Activated CD4-positive, alpha-beta memory T cell treated with anti-CD3 and anti-CD28 coated beads, Interleukin-2, amount 10 ng/mL, durations not matched to agents 7 days and 5 days (primary cell): ENCODE data around the gene TICAM2. TPM values are rescaled to one million over a fixed set of nuclear protein-coding genes. Genes with fewer than 3 reads are reported as not detected.
A peak's percentile ranks its signal among the peaks of the same experiment; 100 is the strongest.

Source experiments
- CTCF ChIA-PET: fragments of 350-600 bp; sonication (Branson Sonifier 250); formaldehyde crosslinking; loops from one replicate; lab custom pipeline; 2021; ENCODE audit warnings: antibody characterized with exemption, inconsistent platforms; lab: Charles Lee
- POLR2A ChIA-PET: fragments of 350-600 bp; sonication (Branson Sonifier 250); formaldehyde crosslinking; loops from one replicate; lab custom pipeline; 2021; ENCODE audit warnings: antibody characterized with exemption; lab: Charles Lee
- DNase-seq: peaks from one replicate; pipeline ENCODE4 v3.0.0-alpha.2; 2020
- H3K27ac Mint-ChIP-seq: one replicate; pipeline ENCODE4 v1.8.0; 2021; ENCODE audit warnings: mild to moderate bottlenecking, mixed read lengths
- H3K27me3 Mint-ChIP-seq: one replicate; pipeline ENCODE4 v1.8.0; 2021; ENCODE audit warnings: mixed read lengths
- H3K36me3 Mint-ChIP-seq: one replicate; pipeline ENCODE4 v1.8.0; 2021; ENCODE audit warnings: low read depth, mixed read lengths
- H3K4me1 Mint-ChIP-seq: one replicate; pipeline ENCODE4 v1.8.0; 2021; ENCODE audit warnings: mixed read lengths
- H3K4me3 Mint-ChIP-seq: one replicate; pipeline ENCODE4 v1.8.0; 2021; ENCODE audit warnings: mild to moderate bottlenecking, mixed read lengths
- H3K9me3 Mint-ChIP-seq: one replicate; pipeline ENCODE4 v1.8.0; 2021; ENCODE audit warnings: mixed read lengths
- total RNA-seq, 2 experiments: library from RNA; stranded (reverse); gene quantifications; one replicate each; pipeline ENCODE4 v1.2.3, GENCODE V29; 2021

The TICAM2 gene
- total RNA-seq, 2 experiments from 2014 or later, result 1.8 to 2.5 TPM

- ChIA-PET POLR2A (no interaction called here), CTCF (no interaction called here)
- no peaks in the 10 kb centered on the region for H3K9me3 Mint-ChIP-seq
- no peaks in the 10 kb centered on the region for H3K36me3 Mint-ChIP-seq
- no peak overlapping the region for H3K27ac Mint-ChIP-seq
- no peaks in the 10 kb centered on the region for H3K4me1 Mint-ChIP-seq
- DNase-seq, result no peak
- H3K4me3 Mint-ChIP-seq, result no peak overlapping the region
- peaks cover 6% of the 10 kb centered on the region for H3K27me3 Mint-ChIP-seq
Observed at GRCh38 chr5:115557667-115558387, 44.5 kb downstream of the TICAM2 start.

- no peaks in the 10 kb centered on the region for H3K36me3 Mint-ChIP-seq
- H3K27ac Mint-ChIP-seq, result no peak overlapping the region
- no peak for DNase-seq
- H3K27me3 Mint-ChIP-seq, result peaks cover 6% of the 10 kb centered on the region
- no peak overlapping the region for H3K4me3 Mint-ChIP-seq
- peaks cover 5% of the 10 kb centered on the region for H3K4me1 Mint-ChIP-seq
- no peaks in the 10 kb centered on the region for H3K9me3 Mint-ChIP-seq
- CTCF ChIA-PET, result no interaction called here
- POLR2A ChIA-PET, result interaction anchor here (2.1 kb wide), 1 partner anchor 12 kb away, joined by 9 read pairs; the partner anchor contains the start of gene FEM1C
Observed at GRCh38 chr5:115556276-115556675, 46.0 kb downstream of the TICAM2 start.

- CTCF ChIA-PET, result no interaction called here
- no peaks in the 10 kb centered on the region for H3K36me3 Mint-ChIP-seq
- DNase-seq, result no peak
- H3K9me3 Mint-ChIP-seq, result no peaks in the 10 kb centered on the region
- H3K4me1 Mint-ChIP-seq, result peaks cover 6% of the 10 kb centered on the region
- POLR2A ChIA-PET, result interaction anchor here (2.1 kb wide), 1 partner anchor 11 kb away, joined by 9 read pairs; the partner anchor contains the start of gene FEM1C
- H3K4me3 Mint-ChIP-seq, result no peak overlapping the region
- peaks cover 5% of the 10 kb centered on the region for H3K27me3 Mint-ChIP-seq
- no peak overlapping the region for H3K27ac Mint-ChIP-seq
Observed at GRCh38 chr5:115555084-115555633, 47.1 kb downstream of the TICAM2 start.

DNA sequence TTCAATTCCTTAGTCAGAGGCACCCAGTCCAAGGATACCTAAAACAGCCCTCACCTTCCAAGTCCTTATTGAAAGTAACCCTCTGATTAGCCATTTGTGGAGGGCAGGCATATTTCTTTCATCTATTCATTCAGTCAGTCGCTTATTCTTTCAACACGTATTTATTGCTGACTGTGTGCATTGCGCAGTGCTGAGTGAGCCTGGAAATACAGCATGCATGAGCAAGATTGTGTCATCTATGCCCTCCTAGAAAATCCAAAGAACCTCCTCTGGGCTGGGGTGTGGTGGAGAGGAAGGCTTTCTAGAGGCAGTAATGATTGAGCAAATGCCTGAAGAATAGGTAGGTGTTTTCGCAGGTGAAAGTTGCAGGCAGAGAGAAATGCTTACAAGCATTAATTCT is 49.2 kb downstream of the TICAM2 start:
- Mint-ChIP-seq H3K9me3 (no peaks in the 10 kb centered on the region), H3K4me3 (no peak overlapping the region), H3K36me3 (no peaks in the 10 kb centered on the region), H3K4me1 (peaks cover 10% of the 10 kb centered on the region), H3K27ac (no peak overlapping the region), H3K27me3 (peaks cover 2% of the 10 kb centered on the region)
- DNase-seq, result no peak
- ChIA-PET POLR2A (interaction anchor here (1.1 kb wide), 1 partner anchor 9 kb away, joined by 3 read pairs; the partner anchor contains the start of gene FEM1C), CTCF (no interaction called here)

GRCh38 chr5:115551415-115551814 is 50.9 kb downstream of the TICAM2 start:
- POLR2A ChIA-PET, result interaction anchor here (1.0 kb wide), 1 partner anchor 15 kb away, joined by 3 read pairs; no protein-coding TSS in a partner anchor
- DNase-seq, result no peak

DNA sequence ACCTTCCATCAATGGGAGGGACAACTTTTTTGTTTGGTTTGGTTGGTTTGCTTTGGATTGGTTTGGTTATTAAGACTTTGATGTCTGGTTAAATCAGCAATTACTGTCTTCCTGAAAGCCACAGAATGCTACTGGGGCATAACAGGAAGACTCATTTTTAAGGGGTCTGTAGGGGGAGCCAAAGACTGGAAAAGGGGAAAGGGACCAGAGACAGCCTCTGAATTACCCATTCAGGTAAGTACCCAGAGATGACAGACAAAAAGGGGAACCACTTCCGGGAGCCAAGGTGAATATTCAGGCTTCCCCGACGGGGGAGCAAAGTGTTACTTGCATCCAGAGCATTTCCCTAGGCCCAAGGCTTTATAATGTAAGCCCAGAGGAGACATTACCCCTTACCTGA is 53.1 kb downstream of the TICAM2 start:
- POLR2A ChIA-PET, result no interaction called here
- Mint-ChIP-seq H3K4me3 (no peak overlapping the region), H3K4me1 (peaks cover 17% of the 10 kb centered on the region), H3K27ac (no peak overlapping the region), H3K36me3 (peaks cover 12% of the 10 kb centered on the region), H3K27me3 (peaks cover 2% of the 10 kb centered on the region), H3K9me3 (peaks cover 6% of the 10 kb centered on the region)
- no peak for DNase-seq
- CTCF ChIA-PET, result no interaction called here

More at GRCh38 chr5:115551415-115551814, 50.9 kb downstream of the TICAM2 start:
- Mint-ChIP-seq H3K9me3 (peaks cover 2% of the 10 kb centered on the region), H3K27me3 (peaks cover 2% of the 10 kb centered on the region), H3K27ac (no peak overlapping the region), H3K4me1 (peaks cover 10% of the 10 kb centered on the region), H3K36me3 (peaks cover 2% of the 10 kb centered on the region), H3K4me3 (no peak overlapping the region)
- CTCF ChIA-PET, result interaction anchor here (0.8 kb wide), 1 partner anchor 242 kb away, joined by 3 read pairs; no protein-coding TSS in a partner anchor

GRCh38 chr5:115548683-115549082 is 53.6 kb downstream of the TICAM2 start:
- CTCF ChIA-PET, result interaction anchor here (0.6 kb wide), 1 partner anchor 26 kb away, joined by 3 read pairs; no protein-coding TSS in a partner anchor
- peaks cover 17% of the 10 kb centered on the region for H3K4me1 Mint-ChIP-seq
- no peak for DNase-seq
- no peak overlapping the region for H3K4me3 Mint-ChIP-seq
- H3K27ac Mint-ChIP-seq, result no peak overlapping the region
- H3K27me3 Mint-ChIP-seq, result peaks cover 2% of the 10 kb centered on the region
- POLR2A ChIA-PET, result no interaction called here
- peaks cover 12% of the 10 kb centered on the region for H3K36me3 Mint-ChIP-seq
- H3K9me3 Mint-ChIP-seq, result peaks cover 6% of the 10 kb centered on the region

DNA sequence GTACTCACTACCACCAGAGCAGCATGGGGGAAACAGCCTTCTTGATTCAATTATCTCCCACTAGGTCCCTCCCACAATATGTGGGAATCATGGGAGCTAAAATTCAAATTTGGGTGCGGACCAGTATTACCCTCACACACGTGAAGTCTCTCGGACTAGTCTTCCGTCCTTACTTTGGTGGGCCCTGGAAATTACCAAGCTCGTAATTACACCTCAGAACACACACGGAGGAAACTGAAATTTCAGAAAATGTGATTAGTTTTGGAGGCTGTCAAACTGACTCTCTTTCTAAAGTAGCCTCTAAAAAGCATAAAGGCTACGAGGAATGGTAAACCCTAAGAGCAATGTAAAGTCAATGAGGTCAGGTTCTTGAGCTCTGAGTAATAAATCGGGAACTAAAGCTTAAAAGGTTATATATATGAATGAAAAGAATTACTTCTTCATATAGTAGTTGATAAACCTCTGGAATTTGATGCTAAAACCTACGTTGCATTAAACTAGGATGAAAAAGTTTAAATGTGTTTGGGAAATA is 56.9 kb downstream of the TICAM2 start:
- Mint-ChIP-seq H3K36me3 (peaks cover 40% of the 10 kb centered on the region), H3K27ac (no peak overlapping the region), H3K4me3 (no peak overlapping the region), H3K4me1 (peaks cover 40% of the 10 kb centered on the region), H3K9me3 (peaks cover 6% of the 10 kb centered on the region), H3K27me3 (no peaks in the 10 kb centered on the region)
- DNase-seq, result no peak
- CTCF ChIA-PET, result interaction anchor here (1.0 to 4.3 kb wide), 3 partner anchors 17 to 236 kb away, joined by 4 to 25 read pairs (median 4); no protein-coding TSS in a partner anchor
- POLR2A ChIA-PET, result interaction anchor here (0.9 to 3.6 kb wide), 10 partner anchors 20 to 295 kb away, joined by 3 to 33 read pairs (median 9); partner anchors contain the start of genes AP3S1, ATG12, CCDC112 and TICAM2

- Mint-ChIP-seq H3K4me3 (peak within 1 kb of the TSS; percentile 94), H3K4me1 (peaks cover 47% of the 10 kb centered on the region), H3K36me3 (peaks cover 47% of the 10 kb centered on the region), H3K9me3 (peaks cover 6% of the 10 kb centered on the region), H3K27me3 (no peaks in the 10 kb centered on the region), H3K27ac (peak within 1 kb of the TSS; percentile 99)
- peak; percentile 96 for DNase-seq
- ChIA-PET POLR2A (interaction anchor here (0.6 to 3.6 kb wide), 34 partner anchors 9 to 540 kb away, joined by 3 to 33 read pairs (median 5); partner anchors contain the start of genes AP3S1, ATG12, CCDC112 and COMMD10), CTCF (interaction anchor here (1.0 to 4.3 kb wide), 4 partner anchors 17 to 235 kb away, joined by 4 to 25 read pairs (median 5); partner anchors contain the start of gene TMED7)
Observed at GRCh38 chr5:115544436-115545350, 57.6 kb downstream of the TICAM2 start, which contains the start of gene FEM1C. Gene FEM1C, minus strand, starts transcription at chr5:115544775. Its CDS starts 1,282 bp downstream, at chr5:115543493.

- peak overlapping the region; percentile 94 for H3K4me3 Mint-ChIP-seq
- H3K36me3 Mint-ChIP-seq, result peaks cover 53% of the 10 kb centered on the region
Observed at GRCh38 chr5:115544043-115544435, 58.2 kb downstream of the TICAM2 start.

DNA sequence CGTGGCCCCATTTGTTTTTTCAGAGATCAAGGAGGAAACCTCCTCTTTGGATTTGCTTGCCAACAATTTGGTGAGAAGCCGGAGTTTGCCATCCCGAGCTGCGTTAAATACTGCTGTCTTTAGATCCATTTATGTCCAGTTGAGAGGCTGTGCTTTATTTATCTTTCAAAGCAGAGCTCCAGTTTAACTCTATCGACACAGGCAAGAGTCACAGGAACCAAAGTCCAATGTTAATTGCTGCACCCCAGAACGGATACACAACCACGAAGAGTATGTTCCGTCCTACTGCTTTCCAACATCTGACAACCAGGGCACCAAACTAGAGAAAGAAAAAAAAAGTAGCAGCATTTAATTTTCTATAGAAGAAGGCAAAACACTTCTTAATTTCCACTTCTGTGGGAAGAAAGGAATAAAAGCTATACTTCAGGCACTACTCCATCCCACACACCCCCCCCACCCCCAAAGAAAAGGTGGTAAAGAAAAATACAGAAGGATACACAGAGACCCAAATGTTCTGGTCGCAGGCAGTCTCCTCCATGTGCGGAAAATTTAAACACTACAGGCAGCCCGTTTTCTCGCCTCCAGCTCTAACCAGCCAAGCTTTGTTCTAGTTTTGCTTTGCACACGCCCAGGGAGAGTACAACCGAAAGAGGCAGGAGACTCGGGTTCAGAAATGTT is 58.8 kb downstream of the TICAM2 start:
- H3K4me1 Mint-ChIP-seq, result peaks cover 55% of the 10 kb centered on the region
- H3K4me3 Mint-ChIP-seq, result peak overlapping the region; percentile 94
- peak; percentile 62 for DNase-seq
- POLR2A ChIA-PET, result interaction anchor here (0.6 to 3.6 kb wide), 34 partner anchors 9 to 541 kb away, joined by 3 to 33 read pairs (median 5); partner anchors contain the start of genes AP3S1, ATG12, CCDC112 and COMMD10
- peaks cover 59% of the 10 kb centered on the region for H3K36me3 Mint-ChIP-seq
- CTCF ChIA-PET, result interaction anchor here (0.8 to 4.3 kb wide), 7 partner anchors 9 to 235 kb away, joined by 3 to 25 read pairs (median 3); partner anchors contain the start of gene TMED7
- peak overlapping the region; percentile 99 for H3K27ac Mint-ChIP-seq
- H3K27me3 Mint-ChIP-seq, result no peaks in the 10 kb centered on the region
- peaks cover 6% of the 10 kb centered on the region for H3K9me3 Mint-ChIP-seq

More at GRCh38 chr5:115544043-115544435, 58.2 kb downstream of the TICAM2 start:
- peak overlapping the region; percentile 99 for H3K27ac Mint-ChIP-seq
- POLR2A ChIA-PET, result interaction anchor here (0.6 to 3.6 kb wide), 38 partner anchors 9 to 541 kb away, joined by 3 to 33 read pairs (median 5); partner anchors contain the start of genes AP3S1, ATG12, CCDC112 and COMMD10
- CTCF ChIA-PET, result interaction anchor here (0.8 to 4.3 kb wide), 5 partner anchors 30 to 236 kb away, joined by 3 to 25 read pairs (median 4); partner anchors contain the start of gene TMED7
- H3K4me1 Mint-ChIP-seq, result peaks cover 51% of the 10 kb centered on the region
- H3K9me3 Mint-ChIP-seq, result peaks cover 6% of the 10 kb centered on the region
- no peaks in the 10 kb centered on the region for H3K27me3 Mint-ChIP-seq
- DNase-seq, result peak; percentile 58
